DOHH2 (cell line): ENCODE measurements around the gene CEBPZ.

ENCODE experiments used
- CTCF ChIP-seq: fragments of 200-600 bp; sonication (generic); IDR thresholded peaks from one replicate; pipeline ENCODE4 v1.5.1; 2014; ENCODE audit warnings: antibody characterized with exemption, mild to moderate bottlenecking, low read depth, low read length; ENCODE audit not compliant: poor library complexity, severe bottlenecking
- EZH2phosphoT487 ChIP-seq: fragments of 200-600 bp; sonication (generic); IDR thresholded peaks from 2 replicates; pipeline ENCODE4 v1.6.1; 2017; ENCODE audit warnings: borderline replicate concordance, mild to moderate bottlenecking, antibody characterized with exemption, low read length, moderate library complexity, mixed read lengths

- no peak for TF ChIP-seq EZH2phosphoT487
- no peak for TF ChIP-seq CTCF
Observed at GRCh38 chr2:37196320-37197195, 34.8 kb downstream of the CEBPZ start, which contains the start of gene CEBPZOS.
